22Rv1 (cell line): Measurements from ENCODE around the gene TWNK.

Experiments
- ZFX ChIP-seq: fragments of 450-650 bp; IDR thresholded peaks from 2 replicates; pipeline ENCODE4 v1.6.1; 2017; ENCODE audit warnings: antibody characterized with exemption, borderline replicate concordance
- TF ChIP-seq, protein P1 (sequence below): fragments of 450-650 bp; IDR thresholded peaks from 2 replicates; pipeline ENCODE4 v1.5.1; 2017; ENCODE audit warnings: mild to moderate bottlenecking

DNA sequence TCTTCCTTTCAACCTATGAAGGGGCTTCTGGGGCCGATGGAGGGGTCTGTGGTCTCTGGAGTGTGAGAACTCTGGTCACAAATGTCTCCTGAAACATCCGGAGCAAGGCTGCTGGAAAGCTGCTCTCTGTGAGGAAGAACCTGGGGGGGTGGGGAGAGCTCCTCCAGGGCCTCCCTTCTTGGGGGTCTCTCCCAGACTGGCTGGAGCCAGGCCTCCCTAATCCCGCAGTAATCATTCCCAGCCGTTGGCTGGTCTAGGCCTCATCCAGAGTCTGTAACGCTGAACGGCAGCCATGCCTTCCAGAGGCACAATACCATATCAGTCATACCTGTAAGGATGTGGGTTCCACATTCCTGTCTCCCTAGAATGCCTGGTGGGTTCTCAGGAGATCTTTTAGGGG is 7.8 kb downstream of the TWNK start:
- TF ChIP-seq, protein P1, sequence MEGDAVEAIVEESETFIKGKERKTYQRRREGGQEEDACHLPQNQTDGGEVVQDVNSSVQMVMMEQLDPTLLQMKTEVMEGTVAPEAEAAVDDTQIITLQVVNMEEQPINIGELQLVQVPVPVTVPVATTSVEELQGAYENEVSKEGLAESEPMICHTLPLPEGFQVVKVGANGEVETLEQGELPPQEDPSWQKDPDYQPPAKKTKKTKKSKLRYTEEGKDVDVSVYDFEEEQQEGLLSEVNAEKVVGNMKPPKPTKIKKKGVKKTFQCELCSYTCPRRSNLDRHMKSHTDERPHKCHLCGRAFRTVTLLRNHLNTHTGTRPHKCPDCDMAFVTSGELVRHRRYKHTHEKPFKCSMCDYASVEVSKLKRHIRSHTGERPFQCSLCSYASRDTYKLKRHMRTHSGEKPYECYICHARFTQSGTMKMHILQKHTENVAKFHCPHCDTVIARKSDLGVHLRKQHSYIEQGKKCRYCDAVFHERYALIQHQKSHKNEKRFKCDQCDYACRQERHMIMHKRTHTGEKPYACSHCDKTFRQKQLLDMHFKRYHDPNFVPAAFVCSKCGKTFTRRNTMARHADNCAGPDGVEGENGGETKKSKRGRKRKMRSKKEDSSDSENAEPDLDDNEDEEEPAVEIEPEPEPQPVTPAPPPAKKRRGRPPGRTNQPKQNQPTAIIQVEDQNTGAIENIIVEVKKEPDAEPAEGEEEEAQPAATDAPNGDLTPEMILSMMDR = no peak
- no peak for TF ChIP-seq ZFX
